Kidney (tissue), 14 donors: ENCODE results near the gene GRB7. TPM values are rescaled to one million over a fixed set of nuclear protein-coding genes. Genes with fewer than 3 reads are reported as not detected.

Source experiments
- DNase-seq, 5 donors: peaks; one replicate each; pipeline ENCODE4 v3.0.0-alpha.2; 2013 to 2020
- FAIRE-seq: peaks from 2 replicates; lab custom pipeline; 2012; peaks lifted over from hg19 to GRCh38; lab: Jason Lieb, UNC
- H3K27ac ChIP-seq, 2 donors: one replicate each; pipeline ENCODE4 v1.7.0; 2013; ENCODE audit warnings: low read depth in 2 of 2, low read length in 2 of 2, inconsistent platforms in 1 of 2
- H3K27me3 ChIP-seq: one replicate; pipeline ENCODE4 v1.7.1; 2013; ENCODE audit warnings: low read length, inconsistent platforms; ENCODE audit not compliant: control insufficient read depth, insufficient read depth
- H3K36me3 ChIP-seq, 3 donors: one replicate each; pipeline versions ENCODE4 v1.7.0 to v1.7.1; 2013; ENCODE audit warnings: low read length in 3 of 3, control low read depth in 1 of 3, inconsistent platforms in 1 of 3; ENCODE audit not compliant: insufficient read depth in 3 of 3, control insufficient read depth in 2 of 3
- H3K4me1 ChIP-seq, 3 donors: one replicate each; pipeline versions ENCODE4 v1.7.0 to v1.7.1; 2013; ENCODE audit warnings: low read length in 3 of 3, inconsistent platforms in 1 of 3, low read depth in 1 of 3; ENCODE audit not compliant: control insufficient read depth in 2 of 3, insufficient read depth in 2 of 3
- H3K4me3 ChIP-seq, 3 donors: one replicate each; pipeline versions ENCODE4 v1.7.0 to v1.8.1; 2013; ENCODE audit warnings: low read length in 3 of 3, control low read depth in 1 of 3, inconsistent platforms in 1 of 3
- H3K9ac ChIP-seq, 3 donors: one replicate each; pipeline versions ENCODE4 v1.7.0 to v1.7.1; 2013; ENCODE audit warnings: low read length in 3 of 3, control low read depth in 1 of 3, inconsistent platforms in 1 of 3
- H3K9me3 ChIP-seq, 3 donors: one replicate each; pipeline versions ENCODE4 v1.7.0 to v1.7.1; 2013; ENCODE audit warnings: low read length in 3 of 3, control low read depth in 1 of 3, inconsistent platforms in 1 of 3; ENCODE audit not compliant: control insufficient read depth in 2 of 3, insufficient read depth in 1 of 3
- CTCF ChIP-seq: IDR thresholded peaks from 3 replicates; pipeline ENCODE4 v1.5.1; 2012; ENCODE audit warnings: mild to moderate bottlenecking, moderate library complexity, borderline replicate concordance; ENCODE audit not compliant: insufficient read depth; ENCODE audit errors: extremely low read depth
- intact Hi-C: fragments of 100-400 bp; cut with DNase I; formaldehyde crosslinking; loops from one replicate; pipeline ENCODE4 v1.11.1; 2022
- polyA plus RNA-seq: library from polyadenylated mRNA; stranded (reverse); fragments of 350-450 nt; fragmentation: Illumina TruSeq; extraction: RNeasy Lipid Tissue Mini Kit (QIAGEN cat#74804); gene quantifications from one replicate; pipeline ENCODE4 v1.2.3, GENCODE V29; 2014; ENCODE audit warnings: low read depth, low replicate concordance; ENCODE audit not compliant: insufficient read depth
- total RNA-seq: library from RNA; stranded (reverse); fragmentation: NEBNext Ultra II Directional; extraction: Animal tissue kit (Norgen Biotek cat#: 25700); gene quantifications from one replicate; pipeline ENCODE4 v1.2.1, GENCODE V29; 2021
- donor health status: control.
- donor health status: control.
- donor health status: control.
- donor health status: control.
- donor health status: control.
- donor health status: DM: yes; HTN: yes; CAD: no.
- donor health status: Normal renal cell carcinoma (clear cell type).

Gene GRB7
- total and polyA plus RNA-seq, 2 donors from 2014 or later, result 20.9 to 72.5 TPM

GRCh38 chr17:39782980-39783379, 45.2 kb downstream of the GRB7 start:
- no peak overlapping the region for H3K9ac ChIP-seq
- intact Hi-C loops, result no loop called here
- TF ChIP-seq CTCF, result no peak
- no peaks in the 10 kb centered on the region for H3K9me3 ChIP-seq
- H3K36me3 ChIP-seq, result no peaks in the 10 kb centered on the region
- no peak overlapping the region for H3K4me3 ChIP-seq
- no peaks in the 10 kb centered on the region for H3K4me1 ChIP-seq
- no peak overlapping the region for H3K27ac ChIP-seq
- no peaks in the 10 kb centered on the region for H3K27me3 ChIP-seq
- FAIRE-seq (no peak), DNase-seq (no peak)

- intact Hi-C loops, result no loop called here
- H3K9ac ChIP-seq, result no peak overlapping the region
- no peak for TF ChIP-seq CTCF
- H3K9me3 ChIP-seq, result no peaks in the 10 kb centered on the region
- H3K4me1 ChIP-seq, result no peaks in the 10 kb centered on the region
- H3K27ac ChIP-seq, result no peak overlapping the region
- no peak for FAIRE-seq
- H3K36me3 ChIP-seq, result no peaks in the 10 kb centered on the region
- no peak for DNase-seq
- H3K27me3 ChIP-seq, result no peaks in the 10 kb centered on the region
- H3K4me3 ChIP-seq, result no peak overlapping the region
Observed at GRCh38 chr17:39787041-39787440, 49.3 kb downstream of the GRB7 start.

GRCh38 chr17:39787743-39788484, 50.2 kb downstream of the GRB7 start:
- no peak overlapping the region for H3K9ac ChIP-seq
- H3K27ac ChIP-seq, result no peak overlapping the region
- no peak for FAIRE-seq
- no peaks in the 10 kb centered on the region for H3K9me3 ChIP-seq
- H3K4me1 ChIP-seq, result no peaks in the 10 kb centered on the region
- H3K4me3 ChIP-seq, result no peak overlapping the region
- no peaks in the 10 kb centered on the region for H3K36me3 ChIP-seq
- no peak for TF ChIP-seq CTCF
- no peak for DNase-seq
- intact Hi-C loops, result no loop called here
- no peaks in the 10 kb centered on the region for H3K27me3 ChIP-seq
